Testis (tissue), 3 donors: Measurements from ENCODE around the gene UBTF. TPM values are rescaled to one million over a fixed set of nuclear protein-coding genes. Genes with fewer than 3 reads are reported as not detected.

Experiments
- DNase-seq: peaks from one replicate; pipeline ENCODE4 v3.0.0-alpha.2; 2019
- H3K27ac ChIP-seq, 2 donors: fragments of 200-600 bp; sonication (generic); one replicate each; pipeline ENCODE4 v1.5.1; 2019
- H3K27me3 ChIP-seq: fragments of 200-600 bp; sonication (generic); one replicate; pipeline ENCODE4 v1.5.1; 2019
- H3K36me3 ChIP-seq: fragments of 200-600 bp; sonication (generic); one replicate; pipeline ENCODE4 v1.5.1; 2017; ENCODE audit warnings: low read depth; ENCODE audit errors: missing control alignments
- H3K4me1 ChIP-seq: fragments of 200-600 bp; sonication (generic); one replicate; pipeline ENCODE4 v1.5.1; 2019
- H3K4me3 ChIP-seq, 2 donors: fragments of 200-600 bp; sonication (generic); one replicate each; pipeline ENCODE4 v1.5.1; 2017 to 2019
- H3K9me3 ChIP-seq: fragments of 200-600 bp; sonication (generic); one replicate; pipeline ENCODE4 v1.5.1; 2017
- POLR2A ChIP-seq: fragments of 450-650 bp; IDR thresholded peaks from one replicate; pipeline ENCODE4 v1.6.1; 2017; ENCODE audit warnings: antibody characterized with exemption, mild to moderate bottlenecking, moderate library complexity
- WGBS, 2 donors: methylation state at CpG; one replicate each; pipeline ENCODE4 v1.1.5; 2018; 5-methylcytosine and 5-hydroxymethylcytosine counted together
- intact Hi-C: fragments of 100-400 bp; cut with DNase I; formaldehyde crosslinking; loops from one replicate; pipeline ENCODE4 v1.15.1; 2023; ENCODE audit warnings: low total_unique reads
- polyA plus RNA-seq: library from polyadenylated mRNA; stranded (reverse); fragments of 350-450 nt; fragmentation: Illumina TruSeq; extraction: RNeasy Lipid Tissue Mini Kit (QIAGEN cat#74804); gene quantifications from one replicate; pipeline ENCODE4 v1.2.3, GENCODE V29; 2014; ENCODE audit warnings: low read depth, low replicate concordance; ENCODE audit not compliant: insufficient read depth
- total RNA-seq, 2 donors: library from RNA; depleted of rRNA; stranded (reverse); fragments of >200 nt; gene quantifications; one replicate each; pipeline ENCODE4 v1.2.3, GENCODE V29; 2016
- TF ChIP-seq, protein P1 (sequence below), 3 experiments: fragments of 450-650 bp in 2 of 3; fragments of 200-600 bp in 1 of 3; sonication (generic) in 1 of 3; IDR thresholded peaks; one replicate each; pipeline ENCODE4 v1.5.1; 2016 to 2019; ENCODE audit warnings: antibody characterized with exemption in 3 of 3, mild to moderate bottlenecking in 2 of 3, moderate library complexity in 1 of 3

Gene UBTF
- total and polyA plus RNA-seq, 3 donors from 2014 or later: 54.2 to 78.7 (median 69.6) TPM

DNA sequence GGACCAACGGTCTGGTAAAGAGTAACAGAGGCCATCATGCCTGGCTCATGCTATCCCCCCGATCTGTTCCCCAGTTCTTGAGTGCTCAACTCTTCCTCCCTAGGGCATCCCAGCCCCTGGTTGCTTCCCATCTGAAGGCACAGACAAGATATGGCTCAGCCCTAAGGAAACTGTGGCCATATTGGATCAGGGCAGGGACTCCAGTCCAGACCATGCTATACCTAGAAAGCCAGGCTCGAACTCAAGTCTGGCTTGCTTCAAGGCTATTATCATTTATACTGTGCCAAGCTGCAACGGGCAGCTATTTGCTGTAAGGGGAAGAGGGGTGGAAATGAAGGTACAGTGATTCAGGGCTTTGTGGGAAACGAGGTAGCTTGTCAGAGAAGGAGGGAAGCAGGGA lies 2.8 kb downstream of the UBTF start:
- Histone ChIP-seq H3K36me3 (no peaks in the 10 kb centered on the region), H3K27ac (no peak overlapping the region), H3K9me3 (no peaks in the 10 kb centered on the region), H3K4me3 (no peak overlapping the region), H3K4me1 (peaks cover 23% of the 10 kb centered on the region), H3K27me3 (no peaks in the 10 kb centered on the region)
- DNase-seq: no peak
- TF ChIP-seq, protein P1, sequence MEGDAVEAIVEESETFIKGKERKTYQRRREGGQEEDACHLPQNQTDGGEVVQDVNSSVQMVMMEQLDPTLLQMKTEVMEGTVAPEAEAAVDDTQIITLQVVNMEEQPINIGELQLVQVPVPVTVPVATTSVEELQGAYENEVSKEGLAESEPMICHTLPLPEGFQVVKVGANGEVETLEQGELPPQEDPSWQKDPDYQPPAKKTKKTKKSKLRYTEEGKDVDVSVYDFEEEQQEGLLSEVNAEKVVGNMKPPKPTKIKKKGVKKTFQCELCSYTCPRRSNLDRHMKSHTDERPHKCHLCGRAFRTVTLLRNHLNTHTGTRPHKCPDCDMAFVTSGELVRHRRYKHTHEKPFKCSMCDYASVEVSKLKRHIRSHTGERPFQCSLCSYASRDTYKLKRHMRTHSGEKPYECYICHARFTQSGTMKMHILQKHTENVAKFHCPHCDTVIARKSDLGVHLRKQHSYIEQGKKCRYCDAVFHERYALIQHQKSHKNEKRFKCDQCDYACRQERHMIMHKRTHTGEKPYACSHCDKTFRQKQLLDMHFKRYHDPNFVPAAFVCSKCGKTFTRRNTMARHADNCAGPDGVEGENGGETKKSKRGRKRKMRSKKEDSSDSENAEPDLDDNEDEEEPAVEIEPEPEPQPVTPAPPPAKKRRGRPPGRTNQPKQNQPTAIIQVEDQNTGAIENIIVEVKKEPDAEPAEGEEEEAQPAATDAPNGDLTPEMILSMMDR (IDR thresholded peaks at IDR 0.05): no peak
- TF ChIP-seq POLR2A: no peak
- intact Hi-C loops: no loop called here
- 73 to 75% methylated on average over 5 of the region's 5 CpGs for WGBS, 2 donors

DNA sequence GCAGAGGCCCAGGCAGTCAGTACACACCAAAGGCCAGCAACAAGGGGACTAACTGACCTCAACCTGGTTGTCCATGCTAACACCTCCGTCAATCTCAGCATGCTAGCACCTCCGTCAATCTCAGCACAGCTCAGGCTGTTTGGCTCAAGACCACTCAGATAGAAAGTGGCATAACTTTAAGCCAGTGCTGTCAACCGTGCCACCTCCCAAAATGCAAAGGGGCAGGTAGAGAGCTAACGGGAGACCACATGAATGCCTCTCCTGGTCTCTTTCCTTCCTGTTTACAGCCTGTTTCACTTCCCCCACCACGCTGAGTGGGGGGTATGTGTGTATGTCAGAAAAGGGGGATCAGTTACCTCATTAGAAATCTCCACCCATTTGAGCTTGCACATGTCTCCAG lies 3.3 kb downstream of the UBTF start:
- no peak for DNase-seq
- H3K27me3 ChIP-seq: no peaks in the 10 kb centered on the region
- H3K9me3 ChIP-seq: no peaks in the 10 kb centered on the region
- WGBS, 2 donors: 78 to 89% methylated on average over 5 of the region's 5 CpGs
- no peak overlapping the region for H3K4me3 ChIP-seq
- H3K27ac ChIP-seq: no peak overlapping the region
- intact Hi-C loops: no loop called here
- TF ChIP-seq, protein P1 (IDR thresholded peaks at IDR 0.05): no peak
- no peak for TF ChIP-seq POLR2A
- H3K4me1 ChIP-seq: peaks cover 27% of the 10 kb centered on the region
- H3K36me3 ChIP-seq: no peaks in the 10 kb centered on the region

- no peak overlapping the region for H3K4me3 ChIP-seq
- TF ChIP-seq, protein P1 (IDR thresholded peaks at IDR 0.05): no peak
- no peak for TF ChIP-seq POLR2A
- no peaks in the 10 kb centered on the region for H3K36me3 ChIP-seq
- DNase-seq: no peak
- no peaks in the 10 kb centered on the region for H3K27me3 ChIP-seq
- intact Hi-C loops: no loop called here
- 87 to 98% methylated on average over 6 of the region's 6 CpGs for WGBS, 2 donors
- H3K27ac ChIP-seq: no peak overlapping the region
- peaks cover 34% of the 10 kb centered on the region for H3K4me1 ChIP-seq
- no peaks in the 10 kb centered on the region for H3K9me3 ChIP-seq
Observed at GRCh38 chr17:44214896-44215295, 4.6 kb downstream of the UBTF start.

GRCh38 chr17:44214230-44214494 lies 5.3 kb downstream of the UBTF start:
- intact Hi-C loops: no loop called here
- Histone ChIP-seq H3K4me1 (peaks cover 34% of the 10 kb centered on the region), H3K36me3 (no peaks in the 10 kb centered on the region), H3K27ac (no peak overlapping the region), H3K27me3 (no peaks in the 10 kb centered on the region), H3K4me3 (no peak overlapping the region), H3K9me3 (no peaks in the 10 kb centered on the region)
- TF ChIP-seq, protein P1 (IDR thresholded peaks at IDR 0.05): no peak
- TF ChIP-seq POLR2A: no peak
- no peak for DNase-seq
- WGBS, 2 donors: 89 to 92% methylated on average over 1 of the region's 1 CpG

DNA sequence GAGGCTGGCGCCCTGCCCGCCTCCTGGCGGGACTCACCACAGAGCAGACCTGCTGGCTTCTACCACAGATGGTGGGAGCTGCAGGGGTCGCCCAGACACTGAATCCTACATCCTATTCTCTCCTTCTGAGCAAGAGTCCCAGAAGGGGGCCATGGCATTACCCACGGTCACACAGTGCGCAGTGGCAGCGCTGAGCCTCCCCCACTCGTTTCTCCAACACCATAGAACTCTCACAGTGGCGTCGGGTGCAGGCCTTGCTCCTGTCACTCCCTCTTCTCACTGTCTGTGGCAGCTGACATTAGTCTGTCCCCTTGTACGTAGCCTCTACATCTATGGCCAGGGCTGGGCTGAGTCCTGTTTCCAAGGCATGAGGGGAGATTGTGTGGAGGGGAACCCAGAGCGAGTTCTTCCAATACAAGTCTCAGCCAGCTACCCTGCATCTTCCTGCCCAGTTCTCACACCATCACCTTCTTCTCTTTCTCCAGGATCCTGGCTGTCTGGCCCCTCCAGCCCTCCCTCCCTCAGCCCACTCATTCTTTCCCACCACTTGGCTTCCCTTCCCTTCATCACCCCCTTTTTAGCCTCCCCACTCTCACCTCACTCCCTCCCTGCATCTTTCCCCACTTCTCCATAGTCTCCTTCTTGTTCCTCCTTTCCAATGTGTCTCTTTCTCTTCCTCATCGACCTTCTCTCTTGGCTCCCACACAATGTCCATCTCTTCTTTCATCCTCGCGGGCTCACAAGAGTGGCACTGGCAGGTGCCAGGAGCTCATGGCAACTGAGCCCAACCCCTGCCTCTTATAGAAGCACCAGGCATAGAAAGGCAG lies 5.9 kb downstream of the UBTF start:
- TF ChIP-seq, protein P1 (IDR thresholded peaks at IDR 0.05): no peak
- no peak for TF ChIP-seq POLR2A
- DNase-seq: no peak
- no peaks in the 10 kb centered on the region for H3K27me3 ChIP-seq
- H3K27ac ChIP-seq: peak overlapping the region in 1 of 2 donors; percentile 24
- peaks cover 34% of the 10 kb centered on the region for H3K4me1 ChIP-seq
- intact Hi-C loops: no loop called here
- peaks cover 1% of the 10 kb centered on the region for H3K36me3 ChIP-seq
- H3K4me3 ChIP-seq: no peak overlapping the region
- no peaks in the 10 kb centered on the region for H3K9me3 ChIP-seq
- WGBS, 2 donors: 79 to 84% methylated on average over 12 to 15 of the region's 15 CpGs
